Right lung (tissue), 10 donors: ENCODE results near the gene TMEM109. TPM values are rescaled to one million over a fixed set of nuclear protein-coding genes. Genes with fewer than 3 reads are reported as not detected.

Experiments
- DNase-seq, 2 donors: peaks; one replicate each; pipeline ENCODE4 v3.0.0-alpha.2; 2013
- long read RNA-seq, 8 donors: transcript quantifications; one replicate each; lab custom pipeline, GENCODE V29; 2026
- polyA plus RNA-seq, 5 donors: library from polyadenylated mRNA; unstranded; fragments of 120-200 nt; gene quantifications; one replicate each; pipeline versions ENCODE4 v1.2.1 to v1.2.3, GENCODE V29; 2013; ENCODE audit warnings: inconsistent platforms in 1 of 5, low replicate concordance in 1 of 5; ENCODE audit not compliant: insufficient read length in 5 of 5, insufficient read depth in 1 of 5

Gene TMEM109
- 100 to 1,000 TPM in 1 of 5 donors, 10 to 100 TPM in 4; 71.2 to 107 (median 79.9) TPM for polyA plus RNA-seq
- long read RNA-seq, donor 1, transcript TMEM109-201 (4 exons, 2,413 nt), result major isoform, 51 of 53 reads
- long read RNA-seq, donor 1, partial matches to known transcripts, result 0 of 53 reads
- long read RNA-seq, donor 1, other reads (novel, unspliced or antisense), result 0 of 53 reads
- long read RNA-seq, donor 2, transcript TMEM109-201 (4 exons, 2,413 nt), result major isoform, 26 of 48 reads
- long read RNA-seq, donor 2, partial matches to known transcripts, result 20 of 48 reads
- long read RNA-seq, donor 2, other reads (novel, unspliced or antisense), result 0 of 48 reads
- long read RNA-seq, donor 3, transcript TMEM109-201 (4 exons, 2,413 nt), result major isoform, 25 of 28 reads
- long read RNA-seq, donor 3, partial matches to known transcripts, result 0 of 28 reads
- long read RNA-seq, donor 3, other reads (novel, unspliced or antisense), result 0 of 28 reads
- long read RNA-seq, donor 4, transcript TMEM109-201 (4 exons, 2,413 nt), result major isoform, 23 of 48 reads
- long read RNA-seq, donor 4, partial matches to known transcripts, result 21 of 48 reads
- long read RNA-seq, donor 4, other reads (novel, unspliced or antisense), result 0 of 48 reads
- long read RNA-seq, donor 5, transcript TMEM109-201 (4 exons, 2,413 nt), result major isoform, 39 of 51 reads
- long read RNA-seq, donor 5, transcript TMEM109-202 (3 exons, 1,959 nt), result minor isoform, 12 of 51 reads
- long read RNA-seq, donor 5, partial matches to known transcripts, result 0 of 51 reads
- long read RNA-seq, donor 5, other reads (novel, unspliced or antisense), result 0 of 51 reads
- long read RNA-seq, donor 6, transcript TMEM109-201 (4 exons, 2,413 nt), result major isoform, 45 of 100 reads
- long read RNA-seq, donor 6, partial matches to known transcripts, result 51 of 100 reads
- long read RNA-seq, donor 6, other reads (novel, unspliced or antisense), result 0 of 100 reads
- long read RNA-seq, donor 7, transcript TMEM109-201 (4 exons, 2,413 nt), result major isoform, 45 of 49 reads
- long read RNA-seq, donor 7, partial matches to known transcripts, result 0 of 49 reads
- long read RNA-seq, donor 7, other reads (novel, unspliced or antisense), result 0 of 49 reads
- long read RNA-seq, donor 8, transcript TMEM109-201 (4 exons, 2,413 nt), result major isoform, 19 of 20 reads
- long read RNA-seq, donor 8, partial matches to known transcripts, result 0 of 20 reads
- long read RNA-seq, donor 8, other reads (novel, unspliced or antisense), result 0 of 20 reads

- DNase-seq, result peak; percentile 90 to 92
Measured at GRCh38 chr11:60913793-60914632, at the start of gene TMEM109. Gene TMEM109, plus strand, starts transcription at chr11:60914158. Its CDS starts 5,536 bp downstream, at chr11:60919694.

GRCh38 chr11:60864856-60865513 lies 49.0 kb upstream of the TMEM109 start:
- DNase-seq, result no peak

GRCh38 chr11:60866911-60867870 lies 46.8 kb upstream of the TMEM109 start, which contains the start of gene ZP1:
Gene ZP1, plus strand, starts transcription at chr11:60867542. Its CDS starts 20 bp downstream, at chr11:60867562.
- DNase-seq, result no peak

- no peak for DNase-seq
Measured at GRCh38 chr11:60867871-60868681, 45.9 kb upstream of the TMEM109 start.

- DNase-seq, result no peak
Measured at GRCh38 chr11:60868682-60869450, 45.1 kb upstream of the TMEM109 start.

GRCh38 chr11:60869451-60869825 lies 44.5 kb upstream of the TMEM109 start:
- no peak for DNase-seq

- DNase-seq, result no peak
Measured at GRCh38 chr11:60870276-60870675, 43.7 kb upstream of the TMEM109 start.

GRCh38 chr11:60870733-60871377 lies 43.1 kb upstream of the TMEM109 start:
- no peak for DNase-seq

- no peak for DNase-seq
Measured at GRCh38 chr11:60871378-60872061, 42.4 kb upstream of the TMEM109 start.

- peak in 1 of 2 donors; percentile 37 for DNase-seq
Measured at GRCh38 chr11:60872124-60872960, 41.6 kb upstream of the TMEM109 start.

- DNase-seq, result no peak
Measured at GRCh38 chr11:60872961-60873524, 40.9 kb upstream of the TMEM109 start.

- no peak for DNase-seq
Measured at GRCh38 chr11:60873533-60873932, 40.4 kb upstream of the TMEM109 start.

- no peak for DNase-seq
Measured at GRCh38 chr11:60874421-60875365, 39.3 kb upstream of the TMEM109 start.
